Stimulated activated CD8-positive, alpha-beta memory T cell treated with anti-CD3 and anti-CD28 coated beads, Interleukin-12 subunit alpha, Interleukin-12 subunit beta, amount 100 ng/mL, for 1 hour (primary cell): ENCODE data around the gene TNKS1BP1.

Experiments used
- DNase-seq: peaks from one replicate; pipeline ENCODE4 v3.0.0-alpha.2; 2020; ENCODE audit warnings: low read depth

The TNKS1BP1 gene

GRCh38 chr11:57332694-57333440, 8.1 kb upstream of the TNKS1BP1 start:
- DNase-seq: no peak

GRCh38 chr11:57331720-57332119, 7.0 kb upstream of the TNKS1BP1 start:
- no peak for DNase-seq

- DNase-seq: no peak
Measured at GRCh38 chr11:57330029-57330428, 5.3 kb upstream of the TNKS1BP1 start.

GRCh38 chr11:57327721-57328120, 3.0 kb upstream of the TNKS1BP1 start:
- DNase-seq: no peak

GRCh38 chr11:57325735-57326048, 940 bp upstream of the TNKS1BP1 start:
- no peak for DNase-seq

GRCh38 chr11:57324154-57324885, 432 bp downstream of the TNKS1BP1 start:
- DNase-seq: no peak

GRCh38 chr11:57323855-57324153, 948 bp downstream of the TNKS1BP1 start:
- DNase-seq: no peak

- no peak for DNase-seq
Measured at GRCh38 chr11:57323167-57323854, 1.4 kb downstream of the TNKS1BP1 start.

- DNase-seq: no peak
Measured at GRCh38 chr11:57322256-57323166, 2.2 kb downstream of the TNKS1BP1 start.

- DNase-seq: no peak
Measured at GRCh38 chr11:57321388-57322255, 3.1 kb downstream of the TNKS1BP1 start.

GRCh38 chr11:57320719-57321387, 3.9 kb downstream of the TNKS1BP1 start:
- no peak for DNase-seq

- no peak for DNase-seq
Measured at GRCh38 chr11:57320067-57320718, 4.6 kb downstream of the TNKS1BP1 start.

- no peak for DNase-seq
Measured at GRCh38 chr11:57318178-57318577, 6.6 kb downstream of the TNKS1BP1 start.

- DNase-seq: no peak
Measured at GRCh38 chr11:57316017-57316416, 8.7 kb downstream of the TNKS1BP1 start.

GRCh38 chr11:57315491-57315890, 9.3 kb downstream of the TNKS1BP1 start:
- no peak for DNase-seq

- no peak for DNase-seq
Measured at GRCh38 chr11:57314221-57314973, 10.4 kb downstream of the TNKS1BP1 start.

GRCh38 chr11:57313788-57314135, 11.0 kb downstream of the TNKS1BP1 start:
- no peak for DNase-seq

GRCh38 chr11:57313071-57313787, 11.5 kb downstream of the TNKS1BP1 start:
- no peak for DNase-seq

- no peak for DNase-seq
Measured at GRCh38 chr11:57312511-57313021, 12.2 kb downstream of the TNKS1BP1 start.
